ENCODE data around the gene TAS2R14.

Gene TAS2R14, protein sequence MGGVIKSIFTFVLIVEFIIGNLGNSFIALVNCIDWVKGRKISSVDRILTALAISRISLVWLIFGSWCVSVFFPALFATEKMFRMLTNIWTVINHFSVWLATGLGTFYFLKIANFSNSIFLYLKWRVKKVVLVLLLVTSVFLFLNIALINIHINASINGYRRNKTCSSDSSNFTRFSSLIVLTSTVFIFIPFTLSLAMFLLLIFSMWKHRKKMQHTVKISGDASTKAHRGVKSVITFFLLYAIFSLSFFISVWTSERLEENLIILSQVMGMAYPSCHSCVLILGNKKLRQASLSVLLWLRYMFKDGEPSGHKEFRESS

DNA sequence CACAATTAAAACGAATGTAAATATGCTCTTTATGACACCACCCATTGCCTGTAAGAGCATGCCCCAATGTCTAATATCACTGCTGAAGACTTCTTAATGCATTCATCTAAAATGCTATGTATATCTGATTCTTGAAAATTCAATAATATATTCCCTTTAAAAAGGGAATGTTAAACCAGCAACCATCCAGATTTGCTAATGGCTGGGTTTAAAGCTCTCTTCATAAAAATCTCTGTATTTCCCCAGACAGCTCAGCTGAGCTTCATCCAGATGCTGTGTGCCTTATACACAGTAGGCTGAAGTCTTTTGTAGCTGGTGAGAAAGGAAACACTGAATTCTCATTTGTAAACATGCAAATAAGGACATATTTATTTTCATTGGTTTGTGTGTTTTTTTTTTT lies at the start of gene TAS2R14:
Gene TAS2R14, minus strand, starts transcription at position 101 of the 400 bp plus-strand sequence. Its CDS starts 56 bp downstream, at position 45.
- DNase-seq, result no peak

DNA sequence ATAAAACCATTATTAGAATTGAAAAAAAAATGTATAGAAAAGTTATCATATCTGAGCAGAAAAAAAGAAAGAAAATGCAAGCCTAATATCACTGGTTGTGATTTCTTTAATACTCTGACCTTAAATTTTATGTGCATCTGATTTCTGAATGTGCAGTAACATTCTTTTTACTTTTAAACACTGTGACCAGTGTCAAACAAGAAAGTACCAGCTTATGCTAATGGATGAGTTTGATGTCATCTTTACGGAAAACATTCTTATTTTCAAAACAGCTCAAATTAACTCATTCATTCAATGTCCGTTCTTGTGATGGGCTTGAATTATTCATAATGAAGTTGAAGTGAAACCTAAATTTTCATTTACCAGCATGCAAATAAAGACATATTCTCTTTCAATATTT lies 47.7 kb upstream of the TAS2R14 start, which contains the start of gene TAS2R50:
Gene TAS2R50, minus strand, starts transcription at position 101 of the 400 bp plus-strand sequence. Its CDS starts 52 bp downstream, at position 49.
- DNase-seq, result no peak

DNA sequence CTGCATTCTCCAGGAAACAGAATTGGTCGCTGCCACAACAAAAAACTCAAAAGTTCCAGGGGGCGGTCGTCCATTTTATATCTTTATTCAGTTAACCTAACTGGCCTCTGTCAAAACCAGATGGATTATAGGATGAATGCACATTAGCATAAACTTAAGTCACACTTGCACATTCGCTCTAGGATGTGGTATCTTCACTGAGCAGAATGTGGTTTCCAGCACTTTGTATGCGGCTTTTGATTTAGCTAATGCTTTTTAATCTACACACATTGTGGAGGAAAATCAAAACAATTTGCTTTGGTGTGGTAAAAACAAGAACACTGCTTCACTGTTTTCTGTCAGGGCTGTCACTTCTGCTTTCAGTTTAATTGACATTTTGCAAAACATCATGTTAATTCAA lies 43.2 kb upstream of the TAS2R14 start:
- DNase-seq, result no peak

DNA sequence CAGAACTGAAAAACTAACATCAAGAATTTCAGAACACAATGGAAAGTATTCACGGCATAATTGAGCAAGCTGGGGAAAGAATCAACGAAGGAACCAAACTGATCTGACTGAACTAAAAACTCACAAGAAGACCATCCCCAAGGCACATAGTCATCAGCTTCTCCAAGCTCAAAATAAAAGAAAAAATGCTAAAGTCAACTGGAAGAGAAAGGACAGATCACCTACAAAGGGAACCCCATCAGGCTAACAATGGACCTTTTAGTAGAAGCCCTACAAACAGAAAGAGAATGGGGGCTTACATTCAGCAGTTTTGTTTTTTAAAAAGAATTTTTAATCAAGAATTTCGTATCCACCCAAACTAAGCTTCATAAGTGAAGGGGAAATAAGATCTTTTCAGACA lies 35.9 kb upstream of the TAS2R14 start:
- no peak for DNase-seq

DNA sequence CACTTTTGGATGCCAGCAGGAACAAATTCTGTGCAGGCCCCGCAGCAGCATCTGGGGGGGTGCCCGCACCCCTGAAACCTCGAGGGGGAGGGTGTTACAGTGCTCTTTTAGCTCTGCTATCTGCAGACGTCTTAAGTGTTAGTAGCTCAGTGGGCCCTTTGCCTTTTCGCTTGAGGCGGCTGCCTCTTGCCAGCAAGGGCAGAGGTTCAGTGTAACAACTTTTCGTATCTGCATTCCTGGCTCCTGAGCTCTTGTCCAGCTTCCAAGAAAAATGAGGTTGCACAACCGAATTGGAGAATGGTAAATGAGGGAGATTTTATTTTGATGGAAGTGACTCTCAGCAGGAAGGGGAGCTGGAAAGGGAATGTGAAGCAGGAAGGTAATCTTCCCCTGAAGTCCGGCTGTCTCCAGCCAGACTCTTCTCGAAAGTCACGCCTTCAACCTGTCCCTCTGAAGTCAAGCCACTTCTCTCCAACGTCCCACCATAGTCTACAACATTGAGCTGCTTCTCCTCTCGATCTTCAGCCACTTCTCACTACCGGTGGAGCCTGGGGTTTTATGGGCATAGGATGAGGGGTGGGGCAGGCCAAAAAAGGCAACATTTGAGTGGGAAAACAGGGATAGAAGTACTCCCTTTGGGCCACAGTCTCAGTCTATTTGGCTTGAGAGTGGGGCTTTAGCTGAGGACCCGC lies 29.8 kb upstream of the TAS2R14 start:
- DNase-seq, result no peak

DNA sequence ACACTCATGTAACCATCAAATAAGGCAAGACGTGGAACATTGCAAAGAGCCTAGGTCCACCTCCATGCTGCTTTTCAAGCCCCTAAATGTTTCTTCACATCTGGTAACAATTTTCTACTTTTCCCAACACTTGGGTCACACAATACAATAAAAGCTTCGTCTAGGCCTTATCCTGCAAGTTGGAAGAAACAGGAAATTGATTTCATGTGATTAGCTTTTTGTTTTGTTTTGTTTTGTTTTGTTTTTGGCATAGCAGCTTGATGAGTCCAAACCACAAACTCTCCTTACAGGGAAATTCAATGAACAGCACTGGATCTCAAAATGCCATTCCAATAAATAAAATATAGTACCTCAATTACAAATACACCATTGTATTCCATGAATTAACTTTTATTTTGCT lies 28.3 kb upstream of the TAS2R14 start:
- no peak for DNase-seq

DNA sequence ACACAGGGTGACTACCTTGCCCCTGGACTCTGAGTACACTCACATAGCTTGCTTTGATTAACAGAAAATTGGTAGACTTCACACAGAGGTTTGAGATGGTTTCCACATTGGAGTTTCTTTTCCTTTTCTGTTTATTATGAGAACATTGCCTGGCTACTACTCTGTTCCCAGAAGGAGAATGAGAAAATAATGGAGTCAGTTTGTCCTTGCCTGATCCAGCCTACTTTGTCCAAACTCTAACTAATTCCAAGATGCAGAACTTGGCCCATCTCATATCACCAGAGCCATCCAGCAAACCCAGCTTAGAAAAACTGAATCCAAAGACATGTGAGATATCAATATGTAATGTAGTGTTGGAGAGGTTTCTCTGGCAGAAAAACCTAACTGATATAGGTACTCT lies 27.3 kb upstream of the TAS2R14 start:
- DNase-seq, result no peak

DNA sequence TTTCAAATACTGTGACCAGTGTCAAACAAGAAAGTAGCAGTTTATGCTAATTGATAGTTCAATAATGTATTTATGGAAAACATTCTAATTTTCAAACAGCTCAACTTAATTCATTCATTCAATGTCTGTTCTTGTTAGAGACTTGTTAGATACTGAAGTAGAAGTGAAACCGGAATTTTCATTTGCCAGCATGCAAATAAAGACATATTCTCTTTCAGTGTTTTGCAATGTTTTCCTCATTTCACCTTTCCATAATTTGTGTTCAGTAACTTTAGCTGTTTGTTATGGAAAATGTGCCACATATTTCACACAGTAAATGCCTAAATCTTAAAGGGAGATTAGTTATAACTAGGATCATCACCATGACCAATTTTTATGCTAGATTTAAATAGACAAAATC lies 26.4 kb upstream of the TAS2R14 start:
- no peak for DNase-seq

DNA sequence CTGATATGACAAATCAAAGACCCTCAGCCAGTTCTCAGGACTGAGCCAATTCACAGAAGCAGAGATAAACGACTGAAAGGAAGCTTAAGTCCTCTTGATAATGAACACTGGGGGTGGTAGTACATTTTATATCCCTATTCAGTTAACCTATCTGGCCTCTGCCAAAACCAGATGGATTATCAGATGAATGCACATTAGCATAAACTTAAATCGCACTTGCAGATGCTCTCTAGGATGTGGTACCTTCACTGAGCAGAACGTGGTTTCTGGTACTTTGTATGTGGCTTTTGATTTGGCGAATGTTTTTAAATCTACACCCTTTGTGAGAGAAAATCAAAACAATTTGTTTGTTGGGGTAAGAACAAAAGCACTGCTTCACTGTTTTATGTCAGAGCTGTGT lies 21.1 kb upstream of the TAS2R14 start:
- DNase-seq, result no peak

DNA sequence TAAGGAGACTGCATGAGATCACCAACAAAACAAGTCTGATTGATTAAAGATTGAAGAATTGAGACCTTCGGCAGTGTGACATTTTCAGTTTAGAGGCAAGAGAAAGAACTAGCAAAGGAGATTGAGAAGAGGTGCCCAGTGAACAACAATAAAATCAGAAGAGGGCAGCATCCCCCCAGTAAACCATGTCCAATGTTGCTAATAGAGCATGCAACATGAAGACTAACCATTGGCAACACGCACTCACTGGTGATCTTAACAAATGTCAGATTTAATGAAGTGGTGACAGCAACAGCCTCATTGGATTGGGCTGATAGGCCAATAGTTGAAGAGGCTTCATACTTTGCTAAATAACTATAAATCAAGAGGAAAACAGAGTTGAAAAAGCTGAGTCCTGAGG lies 20.7 kb upstream of the TAS2R14 start:
- no peak for DNase-seq

DNA sequence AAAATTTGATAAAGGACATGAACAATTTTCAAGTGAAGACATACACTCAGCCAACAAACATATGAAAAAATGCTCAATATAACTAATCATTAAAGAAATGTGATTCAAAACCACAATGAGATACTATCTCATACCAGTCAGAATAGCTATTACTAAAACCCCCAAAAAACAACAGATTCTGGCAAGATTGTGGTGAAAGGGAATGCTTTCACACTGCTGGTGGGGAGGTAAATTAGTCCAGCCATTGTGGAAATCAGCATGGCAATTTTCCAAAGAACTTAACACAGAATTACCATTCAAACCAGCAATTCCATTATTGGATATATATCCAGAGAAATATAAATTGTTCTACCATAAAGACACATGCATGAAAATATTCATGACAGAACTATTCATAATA lies 18.7 kb upstream of the TAS2R14 start:
- DNase-seq, result no peak

DNA sequence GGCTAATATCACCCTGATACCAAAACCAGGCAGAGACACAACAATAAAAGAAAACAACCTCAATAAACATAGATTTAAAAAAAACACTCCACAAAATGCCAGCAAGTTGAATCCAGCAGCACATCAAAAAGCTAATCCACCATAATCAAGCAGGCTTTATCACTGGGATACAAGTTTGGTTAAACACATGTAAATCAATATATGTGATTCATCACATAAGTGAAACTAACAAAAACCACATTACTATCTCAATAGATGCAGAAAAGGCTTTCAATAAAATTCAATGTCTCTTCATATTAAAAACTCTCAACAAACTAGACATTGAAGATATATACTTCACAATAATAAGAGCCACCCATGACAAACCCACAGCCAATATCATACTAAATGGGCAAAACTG lies 17.0 kb upstream of the TAS2R14 start:
- DNase-seq, result no peak

DNA sequence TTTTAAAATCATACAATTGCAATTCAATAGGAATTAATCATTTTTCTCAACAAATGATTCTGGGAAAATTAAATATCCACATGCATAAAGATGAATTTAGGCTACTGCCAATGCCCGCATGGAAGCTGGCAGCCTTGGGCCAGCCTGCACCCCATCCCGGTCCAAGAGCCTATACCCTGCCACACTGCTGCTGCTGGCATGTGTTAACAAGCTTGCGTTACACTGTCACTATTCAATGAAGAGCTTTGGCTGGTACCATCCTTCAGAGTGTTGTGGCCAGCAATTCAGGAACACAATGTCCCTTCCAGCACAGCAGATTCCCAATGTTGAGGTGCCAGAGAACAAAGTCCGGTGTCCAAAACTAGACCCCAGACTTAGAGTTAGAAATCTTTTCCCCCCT lies 13.6 kb upstream of the TAS2R14 start:
- no peak for DNase-seq

DNA sequence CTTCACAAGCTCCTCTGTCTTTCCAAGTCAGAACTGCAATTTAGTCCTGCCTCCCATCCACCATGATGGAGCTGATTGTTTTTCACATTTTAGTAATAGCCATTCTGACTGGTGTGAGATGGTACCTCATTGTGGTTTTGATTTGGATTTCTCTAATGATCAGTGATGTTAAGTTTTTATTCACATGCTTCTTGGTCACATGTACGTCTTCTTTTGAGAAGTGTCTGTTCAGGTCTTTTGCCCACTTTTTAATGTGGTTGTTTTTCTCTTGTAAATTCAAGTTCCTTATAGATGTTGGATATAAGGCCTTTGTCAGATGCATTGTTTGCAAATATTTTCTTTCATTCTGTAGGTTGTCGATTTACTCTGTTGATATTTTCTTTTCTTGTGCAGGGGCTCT lies 4.1 kb upstream of the TAS2R14 start:
- DNase-seq, result no peak

DNA sequence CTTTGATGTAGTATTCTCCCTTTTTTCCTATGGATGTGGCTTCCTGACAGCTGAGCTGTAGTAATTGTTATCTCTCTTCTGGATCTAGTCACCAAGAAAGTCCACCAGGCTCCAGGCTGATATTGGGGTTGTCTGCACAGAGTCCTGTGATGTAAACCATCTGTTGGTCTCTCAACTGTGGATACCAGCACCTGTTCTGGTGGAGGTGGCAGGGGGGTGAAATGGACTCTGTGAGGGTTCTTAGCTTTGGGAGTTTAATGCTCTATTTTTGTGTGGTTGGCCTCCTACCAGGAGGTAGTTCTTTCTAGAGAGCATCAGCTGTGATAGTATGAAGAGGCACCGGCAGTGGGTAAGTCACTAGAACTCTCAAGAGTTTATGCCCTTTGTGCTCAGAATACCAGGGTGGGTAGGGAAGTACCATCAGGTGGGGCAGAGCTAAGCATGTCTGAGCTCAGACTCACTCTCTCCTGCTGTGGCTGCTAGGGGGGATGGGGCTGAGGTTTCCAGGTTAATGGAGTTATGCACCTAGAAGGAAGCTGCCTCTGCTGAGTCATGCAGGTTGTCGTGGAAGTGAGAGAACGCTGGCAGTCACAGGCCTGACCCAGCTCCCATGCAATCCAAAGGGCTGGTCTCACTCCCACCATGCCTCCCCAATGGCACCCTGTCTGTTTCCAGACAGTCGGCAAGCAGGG lies 3.0 kb upstream of the TAS2R14 start:
- no peak for DNase-seq

DNA sequence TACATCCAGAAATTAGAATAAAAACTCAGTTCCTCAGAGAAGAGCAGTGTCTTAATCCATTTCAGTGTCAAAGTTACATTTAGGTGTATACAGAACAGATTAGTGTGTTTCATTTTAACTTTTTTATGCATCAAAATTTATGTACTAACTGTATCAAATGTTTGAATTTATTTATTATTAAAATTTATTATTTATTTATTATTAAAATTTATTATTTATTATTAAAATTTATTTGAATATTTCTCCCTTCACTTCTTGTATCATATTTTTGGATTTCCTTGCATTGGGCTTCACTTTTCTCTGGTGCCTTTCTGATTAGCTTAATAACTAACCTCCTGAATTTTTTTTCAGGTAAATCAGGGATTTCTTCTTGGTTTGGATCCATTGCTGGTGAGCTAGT lies 2.3 kb upstream of the TAS2R14 start:
- no peak for DNase-seq

DNA sequence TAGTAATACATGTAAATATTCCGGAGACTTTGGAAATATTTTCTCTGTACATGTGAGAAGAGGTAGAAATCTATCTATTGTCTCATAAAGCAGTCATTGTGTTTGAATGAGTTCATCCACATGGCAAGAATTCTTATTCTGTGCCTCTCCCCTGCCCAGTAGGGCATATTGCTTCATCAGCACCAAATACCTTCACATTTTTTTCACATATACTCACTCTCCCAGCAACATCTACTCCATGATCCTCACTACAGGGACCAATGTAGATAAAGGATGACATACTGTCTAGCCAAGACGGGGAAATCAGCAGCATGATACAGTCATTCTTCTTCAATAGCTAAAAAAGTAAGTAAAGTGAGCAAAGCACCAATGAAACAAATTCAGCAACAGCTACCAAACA lies 1.3 kb upstream of the TAS2R14 start:
- DNase-seq, result no peak

DNA sequence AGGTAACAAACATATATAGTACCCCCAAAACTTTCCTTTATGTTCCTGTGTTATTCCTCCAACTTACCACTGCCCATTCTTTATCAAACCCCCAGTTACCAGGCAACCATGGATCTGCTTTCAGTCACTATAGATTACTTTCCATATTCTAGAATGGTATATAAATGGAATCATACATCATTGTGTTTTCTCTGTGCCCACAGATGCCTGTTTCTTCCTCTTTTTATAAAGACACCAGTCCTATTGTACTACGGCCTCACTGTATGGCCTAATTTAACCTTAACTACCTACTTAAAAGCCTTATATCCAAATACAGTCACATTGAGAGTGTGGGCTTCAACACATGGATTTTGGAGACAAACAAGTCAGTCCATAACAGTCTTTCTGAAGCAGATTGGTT lies 2.6 kb downstream of the TAS2R14 start:
- no peak for DNase-seq

DNA sequence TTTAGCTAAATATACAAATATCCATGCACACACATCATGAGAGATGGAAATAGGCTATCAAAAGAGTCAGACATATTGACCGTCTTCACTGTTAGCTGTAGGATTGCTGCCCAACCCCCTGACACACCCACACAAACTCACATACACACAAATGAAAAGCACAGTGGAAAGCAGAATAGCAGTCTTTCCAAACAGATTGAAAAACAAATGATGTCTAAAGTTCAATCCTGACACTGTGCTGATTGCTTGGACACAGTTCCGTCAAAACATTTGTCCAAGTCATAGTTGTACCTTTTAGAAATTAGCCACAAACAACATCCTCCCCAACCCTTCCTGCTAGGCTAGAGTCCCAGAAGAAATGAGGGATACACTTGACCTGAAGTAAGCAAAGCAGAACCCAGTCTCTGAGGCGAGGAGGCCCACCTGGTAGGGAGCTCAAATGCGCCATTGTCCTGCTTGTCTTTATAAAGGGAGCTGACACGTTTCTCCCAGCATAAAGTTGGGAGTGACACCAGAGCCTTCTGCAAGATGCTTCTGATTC lies 10.2 kb downstream of the TAS2R14 start, which contains the start of gene PRH2:
Gene PRH2, plus strand, starts transcription at position 491 of the 541 bp plus-strand sequence. Its CDS starts 38 bp downstream, at position 529.
- DNase-seq, result no peak

DNA sequence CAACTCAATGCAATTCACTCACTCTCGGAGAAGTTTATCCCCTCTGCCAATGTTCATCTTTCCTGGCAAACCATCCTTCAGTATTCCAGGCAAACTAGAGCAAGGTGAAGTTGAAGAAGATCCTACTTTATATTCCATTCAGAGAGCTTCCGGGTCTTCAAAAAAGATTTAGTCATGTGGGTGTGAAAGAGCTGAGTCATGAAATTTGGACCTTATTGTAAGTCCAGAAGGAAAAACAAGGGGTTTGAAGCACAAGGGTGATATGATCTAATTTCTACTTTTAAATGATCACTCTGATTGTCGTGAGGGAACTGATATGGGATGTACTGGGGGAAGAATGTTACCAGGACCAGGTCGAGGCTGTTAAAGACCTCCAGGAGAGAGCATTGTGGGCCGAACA lies 12.8 kb downstream of the TAS2R14 start:
- DNase-seq, result no peak

DNA sequence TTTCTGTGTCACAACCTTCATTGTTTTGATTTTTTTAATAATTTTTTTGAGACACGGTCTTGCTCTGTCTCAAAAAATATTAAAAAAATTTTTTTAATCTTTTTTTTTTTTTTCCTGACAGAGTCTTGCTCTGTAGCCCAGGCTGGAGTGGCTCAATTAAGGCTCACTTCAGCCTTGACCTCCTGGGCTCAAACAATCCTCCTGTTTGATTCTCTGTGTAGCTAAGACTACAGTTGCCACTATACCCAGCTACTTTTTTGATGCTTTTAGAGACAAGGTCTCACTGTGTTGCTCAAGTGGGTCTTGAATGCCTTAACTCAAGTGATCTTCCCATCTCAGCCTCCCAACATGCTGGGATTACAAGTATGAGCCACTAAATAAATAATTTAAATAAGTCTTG lies 19.3 kb downstream of the TAS2R14 start:
- no peak for DNase-seq

DNA sequence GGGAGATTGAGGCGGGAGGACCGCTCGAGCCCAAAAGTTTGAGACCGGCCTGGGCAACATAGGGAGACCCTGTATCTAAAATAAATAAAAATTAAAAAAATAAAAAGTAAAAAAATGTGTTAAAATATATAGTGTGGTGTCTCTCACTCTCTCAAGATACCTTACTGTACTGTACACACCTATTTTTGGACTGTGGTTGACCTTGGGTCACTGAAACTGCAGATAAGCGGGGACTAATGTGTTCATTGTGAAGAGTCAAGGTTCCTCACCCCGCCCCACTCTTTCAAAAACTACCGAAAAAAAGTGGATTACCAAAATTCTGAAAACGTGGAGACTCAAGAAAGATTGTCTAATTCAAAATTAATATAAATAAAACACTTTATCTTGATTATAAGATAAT lies 28.7 kb downstream of the TAS2R14 start:
- no peak for DNase-seq

DNA sequence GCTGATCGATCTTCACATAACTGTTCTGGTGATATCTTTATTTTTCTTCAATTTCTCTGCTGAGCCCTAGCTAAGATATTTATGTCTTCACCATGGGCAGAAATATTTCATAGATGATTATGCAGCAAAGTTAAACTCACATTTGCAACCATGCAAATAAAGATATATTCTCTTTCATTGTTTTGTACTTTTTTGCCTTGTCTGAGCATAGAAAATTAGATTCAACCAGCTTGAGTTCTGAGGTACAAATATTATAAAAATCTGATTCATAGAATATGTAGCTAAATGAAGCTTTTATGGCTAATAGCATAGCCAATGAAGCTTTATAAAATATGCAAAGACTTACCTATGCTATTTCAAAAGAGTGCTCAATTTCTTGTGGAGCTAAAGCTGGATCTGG lies 29.6 kb downstream of the TAS2R14 start, which contains the start of gene TAS2R13:
Gene TAS2R13, minus strand, starts transcription at position 101 of the 400 bp plus-strand sequence. CDS start 264 bp downstream, outside the sequence.
- no peak for DNase-seq

All from NCI-H2029 (cell line).